ENCODE measurements around the gene DNAL1.
"Not testable (repeated sequence)": the region's sequence is repeated elsewhere in the genome, so short reads cannot be mapped to it uniquely, and the experiment has no call there.

The DNAL1 gene

GRCh38 chr14:73640796-73641365 lies 3.9 kb upstream of the DNAL1 start:
- no peak for DNase-seq (ENCODE audit: low read depth)

- no peak for DNase-seq (ENCODE audit: low read depth)
These were observed 443 bp downstream of the DNAL1 start for GRCh38 chr14:73645248-73645610.

GRCh38 chr14:73651005-73651404 lies 6.2 kb downstream of the DNAL1 start:
- no peak for DNase-seq (ENCODE audit: low read depth)

GRCh38 chr14:73655851-73656250 lies 11.1 kb downstream of the DNAL1 start:
- no peak for DNase-seq (ENCODE audit: low read depth)

DNA sequence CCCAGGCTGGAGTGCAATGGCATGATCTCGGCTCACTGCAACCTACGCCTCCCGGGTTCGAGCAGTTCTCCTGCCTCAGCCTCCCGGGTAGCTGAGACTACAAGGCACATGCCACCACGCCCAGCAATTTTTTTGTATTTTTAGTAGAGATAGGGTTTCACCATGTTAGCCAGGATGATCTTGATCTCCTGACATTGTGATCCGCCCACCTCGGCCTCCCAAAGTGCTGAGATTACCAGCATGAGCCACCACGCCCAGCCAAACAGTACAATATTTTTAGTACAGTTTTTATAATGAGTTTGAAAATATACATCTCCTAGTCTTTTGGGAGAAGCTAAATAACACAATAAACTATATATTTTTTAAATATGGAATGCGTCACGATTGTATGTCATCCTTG lies 14.4 kb downstream of the DNAL1 start:
- not testable (repeated sequence) for DNase-seq (ENCODE audit: low read depth)

GRCh38 chr14:73660511-73660910 lies 15.7 kb downstream of the DNAL1 start:
- no peak for DNase-seq (ENCODE audit: low read depth)

GRCh38 chr14:73661872-73662271 lies 17.1 kb downstream of the DNAL1 start:
- no peak for DNase-seq (ENCODE audit: low read depth)

DNA sequence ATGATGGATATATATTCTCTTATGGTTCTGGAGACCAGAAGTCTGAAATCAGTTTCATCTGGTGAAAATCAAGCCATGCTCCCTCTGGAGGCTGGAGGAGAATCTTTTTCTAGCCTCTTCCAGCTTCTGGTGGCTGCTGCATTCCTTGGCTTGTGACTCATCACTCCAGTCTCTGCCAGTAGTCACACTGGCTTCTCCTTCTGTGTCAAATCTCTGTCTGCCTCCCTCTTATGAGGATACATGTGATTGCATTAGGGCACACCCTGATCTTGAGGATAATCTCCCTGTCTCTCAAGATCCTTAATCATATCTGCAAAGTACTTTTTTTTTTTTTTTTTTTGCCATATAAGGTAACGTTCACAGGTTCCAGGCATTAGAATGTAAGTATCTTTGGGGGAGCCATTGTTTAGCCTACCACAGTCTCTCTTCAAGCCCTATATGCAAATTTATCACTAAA lies 17.7 kb downstream of the DNAL1 start:
- DNase-seq (ENCODE audit: low read depth): no peak

GRCh38 chr14:73663548-73664212 lies 18.9 kb downstream of the DNAL1 start:
- DNase-seq (ENCODE audit: low read depth): no peak

DNA sequence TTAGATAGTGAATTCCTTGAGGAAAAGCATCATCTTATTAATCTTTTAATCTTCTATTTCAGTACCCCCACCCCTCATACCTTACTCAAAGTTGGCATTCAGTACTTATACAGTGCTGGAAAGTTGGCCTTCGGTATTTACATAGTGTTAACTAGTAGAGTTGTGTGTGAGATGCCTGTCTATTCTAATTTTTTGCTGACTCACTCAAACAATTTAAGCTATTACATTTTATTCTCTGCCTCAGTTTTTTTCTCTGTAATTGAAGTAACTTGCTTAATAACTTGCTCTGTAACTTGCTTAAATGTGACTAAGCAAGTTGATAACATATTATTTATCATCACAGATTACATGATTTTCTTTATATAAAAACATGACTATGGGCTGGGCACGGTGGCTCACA lies 20.3 kb downstream of the DNAL1 start:
- DNase-seq (ENCODE audit: low read depth): no peak

GRCh38 chr14:73666583-73666982 lies 21.8 kb downstream of the DNAL1 start:
- DNase-seq (ENCODE audit: low read depth): no peak

DNA sequence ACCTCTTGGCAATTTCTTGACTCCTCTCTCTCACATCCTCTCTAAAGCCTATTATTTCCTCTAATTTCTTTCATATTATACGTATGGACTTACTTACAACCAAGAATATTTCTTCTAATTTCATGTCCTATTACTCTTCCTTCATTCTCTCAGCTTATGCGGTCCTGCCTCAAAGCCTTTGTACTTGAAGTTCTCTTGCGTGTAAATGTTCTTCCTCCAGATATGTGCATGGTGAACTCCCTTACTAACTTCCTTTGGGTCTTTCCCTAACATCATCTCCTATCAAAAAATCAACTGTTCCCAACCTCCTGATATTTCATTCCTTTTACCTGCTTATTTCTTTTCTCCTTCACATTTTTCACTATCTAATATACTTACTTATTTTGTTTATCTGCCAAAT lies 23.1 kb downstream of the DNAL1 start:
- DNase-seq (ENCODE audit: low read depth): no peak

DNA sequence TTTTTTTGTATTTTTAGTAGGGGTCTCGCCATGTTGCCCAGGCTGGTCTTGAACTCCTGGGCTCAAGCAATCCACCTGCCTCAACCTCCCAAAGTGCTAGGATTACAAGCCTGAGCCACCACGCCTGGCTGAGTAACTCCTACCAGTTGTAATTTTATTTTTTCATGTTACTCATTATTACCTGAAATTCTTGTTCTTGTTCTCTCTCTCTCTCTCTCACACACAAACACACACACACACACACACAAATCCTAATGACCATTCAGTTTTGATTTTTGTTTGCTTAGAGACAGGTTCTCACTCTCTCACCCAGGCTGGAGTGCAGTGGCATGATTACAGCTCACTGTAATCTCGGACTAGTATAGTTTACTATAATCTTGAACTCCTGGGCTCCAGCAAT lies 30.2 kb downstream of the DNAL1 start:
- DNase-seq (ENCODE audit: low read depth): no peak

- no peak for DNase-seq (ENCODE audit: low read depth)
These were observed 33.9 kb downstream of the DNAL1 start for GRCh38 chr14:73678698-73679097.

GRCh38 chr14:73680821-73681220 lies 36.0 kb downstream of the DNAL1 start:
- DNase-seq (ENCODE audit: low read depth): no peak

GRCh38 chr14:73684627-73685026 lies 39.8 kb downstream of the DNAL1 start:
- DNase-seq (ENCODE audit: low read depth): no peak

DNA sequence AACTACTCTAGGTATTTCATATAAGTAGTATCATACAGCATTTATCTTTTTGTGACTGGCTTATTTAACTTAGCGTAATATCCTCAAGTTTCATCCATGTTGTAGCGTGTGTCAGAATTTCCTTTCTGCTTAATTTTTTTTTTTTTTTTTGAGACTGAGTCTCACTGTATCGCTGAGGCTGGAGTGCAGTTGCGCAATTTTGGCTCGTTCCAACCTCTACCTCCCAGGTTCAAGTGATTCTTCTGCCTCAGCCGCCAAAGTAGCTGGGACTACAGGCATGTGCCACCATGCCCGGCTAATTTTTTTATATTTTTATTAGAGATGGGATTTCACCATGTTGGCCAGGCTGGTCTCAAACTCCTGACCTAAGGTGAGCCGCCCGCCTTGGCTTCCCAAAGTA lies 40.5 kb downstream of the DNAL1 start:
- DNase-seq (ENCODE audit: low read depth): no peak

GRCh38 chr14:73686901-73687300 lies 42.1 kb downstream of the DNAL1 start:
- no peak for DNase-seq (ENCODE audit: low read depth)

DNA sequence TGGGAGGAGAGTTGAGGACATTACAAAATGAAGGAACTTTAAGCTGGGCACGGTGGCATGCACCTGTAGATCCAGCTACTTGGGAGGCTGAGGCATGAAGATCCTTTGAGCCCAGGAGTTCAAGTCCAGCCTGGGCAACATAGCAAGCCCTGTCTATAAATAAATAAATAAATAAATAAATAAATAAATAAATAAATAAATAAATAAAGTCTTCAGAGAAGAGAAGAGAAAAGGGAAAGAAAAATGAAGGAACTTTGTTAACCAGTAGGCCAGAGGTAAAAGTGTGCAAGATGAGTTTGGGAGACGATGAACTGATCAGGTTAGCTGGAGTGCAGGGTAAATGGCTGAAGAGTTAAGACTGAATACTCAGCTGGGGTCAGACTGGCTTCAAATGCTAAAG lies 49.3 kb downstream of the DNAL1 start:
- no peak for DNase-seq (ENCODE audit: low read depth)

- DNase-seq (ENCODE audit: low read depth): no peak
These were observed 50.3 kb downstream of the DNAL1 start for GRCh38 chr14:73695082-73695481.

DNA sequence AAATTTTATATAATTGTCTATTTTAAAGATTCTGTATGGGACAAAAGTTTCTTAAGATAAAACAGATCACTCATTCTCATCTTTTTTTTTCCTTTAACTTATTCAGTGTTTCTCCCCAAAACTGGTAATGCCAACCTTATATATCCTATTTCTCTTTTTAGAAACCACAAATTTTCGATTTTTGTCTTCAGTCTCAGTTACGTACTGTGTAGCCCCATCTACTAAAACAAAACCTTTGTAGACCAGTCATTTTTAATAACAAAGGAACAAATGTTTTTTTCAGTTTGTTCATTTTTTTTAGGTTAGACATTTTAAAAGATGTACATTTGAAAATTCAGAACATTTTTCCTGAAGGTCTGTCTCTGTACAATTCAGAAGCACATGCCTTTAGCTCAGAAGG lies 51.2 kb downstream of the DNAL1 start:
- DNase-seq (ENCODE audit: low read depth): no peak

DNA sequence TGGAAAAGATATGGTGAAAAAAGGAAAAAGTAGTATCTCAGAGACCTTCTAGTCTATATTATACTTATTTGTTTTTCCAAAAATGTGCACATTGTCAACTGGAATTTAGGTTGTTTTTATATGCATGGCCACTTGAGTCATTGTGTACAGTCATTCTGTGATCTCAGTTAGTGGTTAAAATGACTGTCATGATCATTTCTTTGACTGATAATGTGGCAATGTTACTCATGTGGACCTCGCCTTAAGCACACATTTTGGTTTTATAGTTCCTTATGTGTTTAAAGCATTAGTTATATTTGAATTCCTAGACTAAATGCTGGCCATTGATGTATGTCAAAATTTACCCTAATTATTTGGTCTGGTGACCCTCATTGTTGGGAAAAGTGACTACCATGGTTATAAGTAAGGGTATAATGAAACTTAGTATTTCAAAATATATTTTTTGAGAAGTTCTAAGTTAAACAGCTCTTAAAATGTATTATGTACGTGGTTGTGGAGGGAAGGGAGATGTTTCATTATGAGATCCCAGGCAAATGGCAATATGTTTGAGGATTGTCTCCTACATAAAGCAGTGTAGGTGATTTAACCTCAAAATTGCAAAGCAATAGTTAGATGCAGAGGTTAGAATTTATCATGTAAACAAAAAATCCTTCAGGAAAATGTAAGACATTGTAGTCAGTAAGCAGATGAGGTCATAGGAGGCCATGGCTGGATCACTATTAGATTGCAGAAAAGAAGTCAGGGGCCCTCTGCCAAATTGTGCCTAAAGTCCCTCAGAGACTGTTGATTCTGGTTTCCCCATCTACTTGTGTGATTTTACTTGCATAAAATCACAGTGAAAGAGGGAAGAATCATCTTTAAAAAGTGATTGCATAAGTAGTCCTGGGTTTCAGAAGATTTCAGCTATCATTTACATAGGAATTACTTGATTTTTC lies 51.9 kb downstream of the DNAL1 start:
- DNase-seq (ENCODE audit: low read depth): no peak

DNA sequence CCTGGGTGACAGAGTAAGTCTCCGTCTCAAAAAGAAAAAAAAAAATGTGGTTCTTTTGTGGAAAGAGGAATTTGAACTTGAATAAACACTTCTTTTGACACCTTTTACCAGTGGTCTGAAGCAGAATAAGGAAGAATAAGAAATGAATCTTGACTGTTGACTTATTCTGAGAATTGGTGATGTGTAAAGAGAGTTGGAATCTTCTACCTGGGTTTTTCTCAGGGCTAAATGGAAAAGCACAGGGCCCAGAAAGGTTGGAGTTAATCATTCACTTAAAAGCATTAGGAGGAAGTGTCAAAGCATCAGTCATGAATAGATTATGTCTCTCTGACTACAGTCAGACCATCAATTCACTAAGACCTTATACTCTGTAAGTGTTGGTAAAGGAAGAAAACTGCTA lies 55.5 kb downstream of the DNAL1 start:
- no peak for DNase-seq (ENCODE audit: low read depth)

Measured in activated gamma-delta T cell treated with anti-CD3 and anti-CD28 coated beads, Interleukin-2, amount 50 U/mL, for 16 hours (primary cell).